NCI-H2107 treated with DMSO at 0.1 percent for 48 hours (cell line): ENCODE data around the gene EPHB2.

Source experiments
- DNase-seq: peaks from one replicate; lab custom pipeline; 2025; ENCODE audit not compliant: unreplicated experiment; lab: John Stamatoyannopoulos, UW

Gene EPHB2

GRCh38 chr1:22749919-22750684 is 39.5 kb downstream of the EPHB2 start:
- DNase-seq = peak; percentile 44

- DNase-seq = no peak
Measured at GRCh38 chr1:22750685-22751051, 40.0 kb downstream of the EPHB2 start.

GRCh38 chr1:22751124-22751531 is 40.5 kb downstream of the EPHB2 start:
- DNase-seq = peak; percentile 61

GRCh38 chr1:22752339-22752738 is 41.7 kb downstream of the EPHB2 start:
- no peak for DNase-seq

GRCh38 chr1:22753481-22753971 is 42.9 kb downstream of the EPHB2 start:
- no peak for DNase-seq

- DNase-seq = no peak
Measured at GRCh38 chr1:22754106-22754768, 43.6 kb downstream of the EPHB2 start.

- no peak for DNase-seq
Measured at GRCh38 chr1:22754824-22755223, 44.2 kb downstream of the EPHB2 start.

- DNase-seq = no peak
Measured at GRCh38 chr1:22755641-22756040, 45.0 kb downstream of the EPHB2 start.

- DNase-seq = no peak
Measured at GRCh38 chr1:22756125-22756735, 45.6 kb downstream of the EPHB2 start.

- no peak for DNase-seq
Measured at GRCh38 chr1:22760455-22760854, 49.8 kb downstream of the EPHB2 start.

GRCh38 chr1:22761101-22761500 is 50.5 kb downstream of the EPHB2 start:
- DNase-seq = no peak

GRCh38 chr1:22761821-22762220 is 51.2 kb downstream of the EPHB2 start:
- no peak for DNase-seq

- no peak for DNase-seq
Measured at GRCh38 chr1:22763487-22764200, 53.0 kb downstream of the EPHB2 start.

GRCh38 chr1:22767852-22768251 is 57.2 kb downstream of the EPHB2 start:
- no peak for DNase-seq

- no peak for DNase-seq
Measured at GRCh38 chr1:22769932-22770331, 59.3 kb downstream of the EPHB2 start.

GRCh38 chr1:22772014-22772413 is 61.4 kb downstream of the EPHB2 start:
- DNase-seq = no peak

GRCh38 chr1:22773981-22774832 is 63.6 kb downstream of the EPHB2 start:
- DNase-seq = no peak

- DNase-seq = no peak
Measured at GRCh38 chr1:22774833-22775182, 64.2 kb downstream of the EPHB2 start.

- no peak for DNase-seq
Measured at GRCh38 chr1:22775478-22775877, 64.8 kb downstream of the EPHB2 start.

GRCh38 chr1:22776035-22776613 is 65.5 kb downstream of the EPHB2 start:
- no peak for DNase-seq
